GM12891 (cell line): ENCODE results near the gene NPC1L1.

Experiments
- PAX5 ChIP-seq: IDR thresholded peaks from 2 replicates; pipeline ENCODE4 v1.6.1; 2011; ENCODE audit warnings: low read length, moderate library complexity, mild to moderate bottlenecking; ENCODE audit not compliant: insufficient read depth, severe bottlenecking
- POLR2A ChIP-seq: IDR thresholded peaks from 2 replicates; pipeline ENCODE4 v1.6.1; 2011; ENCODE audit warnings: low read depth, low read length, control low read depth

GRCh38 chr7:44463169-44463808 lies 77.8 kb downstream of the NPC1L1 start:
- TF ChIP-seq POLR2A (no peak), PAX5 (no peak)
